ENCODE results near the gene SLC6A15.

The SLC6A15 gene

GRCh38 chr12:84860718-84861117 is 51.9 kb downstream of the SLC6A15 start:
- no peak overlapping the region for H4K8ac ChIP-seq (ENCODE audit: low read depth, low read length)
- H2BK5ac ChIP-seq (ENCODE audit: low read depth, low read length, poor library complexity): no peak overlapping the region
- H3K36me3 ChIP-seq (ENCODE audit: control insufficient read depth in 1 of 2, insufficient read depth in 2 of 2, low read length in 2 of 2): no peaks in the 10 kb centered on the region
- no peak overlapping the region for H2BK120ac ChIP-seq (ENCODE audit: insufficient read depth, low read length, poor library complexity)
- H4K91ac ChIP-seq (ENCODE audit: low read depth, low read length): no peak overlapping the region
- peaks cover 2% of the 10 kb centered on the region for H3K9me3 ChIP-seq (ENCODE audit: insufficient read depth, low read depth, low read length)
- no peak overlapping the region for H3K14ac ChIP-seq (ENCODE audit: low read length)
- no peak overlapping the region for H3K23ac ChIP-seq (ENCODE audit: low read length)
- H3K79me2 ChIP-seq (ENCODE audit: control insufficient read depth, insufficient read depth, low read length, poor library complexity): no peaks in the 10 kb centered on the region
- no peaks in the 10 kb centered on the region for H3K27me3 ChIP-seq (ENCODE audit: insufficient read depth, low read length)
- H3K4me3 ChIP-seq (ENCODE audit: low read depth, low read length): no peak overlapping the region
- H3K4ac ChIP-seq (ENCODE audit: low read depth, low read length): no peak overlapping the region
- peaks cover 16% of the 10 kb centered on the region for H3K79me1 ChIP-seq (ENCODE audit: low read length)
- H3K27ac ChIP-seq (ENCODE audit: low read depth, low read length): no peak overlapping the region
- H3K4me2 ChIP-seq (ENCODE audit: low read length): no peak overlapping the region
- no peak overlapping the region for H2BK12ac ChIP-seq (ENCODE audit: low read length)
- no peak overlapping the region for H4K12ac ChIP-seq (ENCODE audit: low read depth, low read length)
- DNase-seq: no peak
- H2AK5ac ChIP-seq (ENCODE audit: low read length): no peak overlapping the region
- no peak overlapping the region for H2AFZ ChIP-seq (ENCODE audit: insufficient read depth, low read length, poor library complexity)
- H3K9ac ChIP-seq (ENCODE audit: low read length): no peak overlapping the region
- no peak overlapping the region for H3K18ac ChIP-seq (ENCODE audit: low read length)
- WGBS (ENCODE audit: extremely low coverage, insufficient coverage, insufficient read length): no CpG with 5 or more reads among the region's 2 CpGs
- peaks cover 5 to 6% of the 10 kb centered on the region in 2 experiments for H3K4me1 ChIP-seq (ENCODE audit: control insufficient read depth in 1 of 2, insufficient read depth in 2 of 2, low read length in 2 of 2)

DNA sequence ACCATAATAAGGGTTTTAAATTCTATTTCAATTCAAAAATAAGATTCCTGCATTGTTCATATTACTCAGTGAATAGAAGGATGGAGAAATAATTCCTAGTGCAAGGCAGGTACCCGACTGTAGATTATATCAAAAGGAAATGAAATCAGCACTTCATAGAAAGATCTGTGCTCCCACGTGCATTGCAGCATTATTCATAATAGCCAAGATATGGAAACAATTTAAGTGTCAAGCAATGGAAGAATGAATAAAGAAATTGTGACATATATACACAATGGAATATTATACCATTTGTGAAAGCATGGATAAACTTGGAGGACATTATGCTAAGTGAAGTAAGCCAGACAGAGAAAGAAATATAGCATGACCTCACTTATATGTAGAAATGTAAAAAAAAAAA is 53.8 kb downstream of the SLC6A15 start:
- Histone ChIP-seq H2BK12ac (ENCODE audit: low read length) (no peak overlapping the region), H4K8ac (ENCODE audit: low read depth, low read length) (no peak overlapping the region), H4K91ac (ENCODE audit: low read depth, low read length) (no peak overlapping the region), H2BK5ac (ENCODE audit: low read depth, low read length, poor library complexity) (no peak overlapping the region), H3K9me3 (ENCODE audit: insufficient read depth, low read depth, low read length) (peaks cover 2% of the 10 kb centered on the region), H3K27me3 (ENCODE audit: insufficient read depth, low read length) (no peaks in the 10 kb centered on the region), H2BK120ac (ENCODE audit: insufficient read depth, low read length, poor library complexity) (no peak overlapping the region), H3K4ac (ENCODE audit: low read depth, low read length) (no peak overlapping the region), H3K79me1 (ENCODE audit: low read length) (peaks cover 15% of the 10 kb centered on the region), H3K79me2 (ENCODE audit: control insufficient read depth, insufficient read depth, low read length, poor library complexity) (no peaks in the 10 kb centered on the region), H2AK5ac (ENCODE audit: low read length) (no peak overlapping the region), H3K4me3 (ENCODE audit: low read depth, low read length) (no peak overlapping the region), H3K27ac (ENCODE audit: low read depth, low read length) (no peak overlapping the region), H3K23ac (ENCODE audit: low read length) (no peak overlapping the region), H3K4me1 (ENCODE audit: control insufficient read depth in 1 of 2, insufficient read depth in 2 of 2, low read length in 2 of 2) (peaks cover 5 to 6% of the 10 kb centered on the region in 2 experiments), H3K14ac (ENCODE audit: low read length) (no peak overlapping the region), H3K9ac (ENCODE audit: low read length) (no peak overlapping the region), H2AFZ (ENCODE audit: insufficient read depth, low read length, poor library complexity) (no peak overlapping the region), H3K36me3 (ENCODE audit: control insufficient read depth in 1 of 2, insufficient read depth in 2 of 2, low read length in 2 of 2) (no peaks in the 10 kb centered on the region), H3K18ac (ENCODE audit: low read length) (no peak overlapping the region), H4K12ac (ENCODE audit: low read depth, low read length) (no peak overlapping the region), H3K4me2 (ENCODE audit: low read length) (no peak overlapping the region)
- no CpG with 5 or more reads among the region's 2 CpGs for WGBS (ENCODE audit: extremely low coverage, insufficient coverage, insufficient read length)
- no peak for DNase-seq

DNA sequence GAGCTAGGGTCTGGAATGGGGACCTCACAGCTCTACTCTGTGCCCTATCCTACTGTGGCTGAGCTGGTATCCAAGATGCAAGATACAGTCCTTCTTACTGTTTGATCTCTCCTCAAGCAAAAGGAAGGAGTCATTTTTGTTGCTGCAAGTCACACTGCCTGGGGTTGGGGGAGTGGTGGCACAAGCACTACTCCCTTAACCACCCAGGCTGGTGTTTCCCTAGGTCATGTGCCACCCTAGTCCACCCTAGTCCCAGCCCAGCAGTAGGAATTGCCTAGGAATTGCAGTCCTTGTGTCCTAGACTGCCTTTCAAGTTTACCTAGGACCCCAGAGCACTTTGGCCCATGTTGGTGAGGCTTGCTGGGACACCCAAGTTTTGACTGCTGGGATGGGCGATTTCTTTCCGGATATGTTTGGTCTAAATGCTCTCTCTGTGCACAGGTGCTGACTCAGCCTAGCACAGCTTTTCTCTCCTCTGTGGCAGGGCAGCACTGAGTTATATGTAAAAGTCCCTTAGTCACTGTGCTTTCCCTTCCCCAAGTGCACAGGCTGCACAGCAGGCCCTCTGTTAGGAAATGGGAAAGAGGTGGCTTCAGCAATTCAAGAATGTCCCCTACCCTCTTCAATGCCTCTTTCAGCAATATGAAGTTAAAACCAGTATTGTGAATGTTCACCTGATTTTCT is 54.9 kb downstream of the SLC6A15 start:
- Histone ChIP-seq H3K9ac (ENCODE audit: low read length) (no peak overlapping the region), H2BK5ac (ENCODE audit: low read depth, low read length, poor library complexity) (peak overlapping the region; percentile 29), H3K18ac (ENCODE audit: low read length) (no peak overlapping the region), H3K4me1 (ENCODE audit: control insufficient read depth in 1 of 2, insufficient read depth in 2 of 2, low read length in 2 of 2) (peaks cover 5 to 6% of the 10 kb centered on the region in 2 experiments), H4K12ac (ENCODE audit: low read depth, low read length) (no peak overlapping the region), H3K9me3 (ENCODE audit: insufficient read depth, low read depth, low read length) (peaks cover 2% of the 10 kb centered on the region), H3K79me1 (ENCODE audit: low read length) (peaks cover 15% of the 10 kb centered on the region), H4K91ac (ENCODE audit: low read depth, low read length) (peak overlapping the region; percentile 97), H3K4me3 (ENCODE audit: low read depth, low read length) (no peak overlapping the region), H3K4ac (ENCODE audit: low read depth, low read length) (peak overlapping the region; percentile 57), H3K36me3 (ENCODE audit: control insufficient read depth in 1 of 2, insufficient read depth in 2 of 2, low read length in 2 of 2) (no peaks in the 10 kb centered on the region), H2BK120ac (ENCODE audit: insufficient read depth, low read length, poor library complexity) (peak overlapping the region; percentile 96), H2AFZ (ENCODE audit: insufficient read depth, low read length, poor library complexity) (no peak overlapping the region), H2AK5ac (ENCODE audit: low read length) (peak overlapping the region; percentile 44), H3K23ac (ENCODE audit: low read length) (peak overlapping the region; percentile 53), H2BK12ac (ENCODE audit: low read length) (peak overlapping the region; percentile 99), H3K27ac (ENCODE audit: low read depth, low read length) (no peak overlapping the region), H3K4me2 (ENCODE audit: low read length) (no peak overlapping the region), H3K14ac (ENCODE audit: low read length) (peak overlapping the region; percentile 96), H3K27me3 (ENCODE audit: insufficient read depth, low read length) (no peaks in the 10 kb centered on the region), H3K79me2 (ENCODE audit: control insufficient read depth, insufficient read depth, low read length, poor library complexity) (no peaks in the 10 kb centered on the region), H4K8ac (ENCODE audit: low read depth, low read length) (peak overlapping the region; percentile 72)
- WGBS (ENCODE audit: extremely low coverage, insufficient coverage, insufficient read length): no CpG with 5 or more reads among the region's 2 CpGs
- no peak for DNase-seq

DNA sequence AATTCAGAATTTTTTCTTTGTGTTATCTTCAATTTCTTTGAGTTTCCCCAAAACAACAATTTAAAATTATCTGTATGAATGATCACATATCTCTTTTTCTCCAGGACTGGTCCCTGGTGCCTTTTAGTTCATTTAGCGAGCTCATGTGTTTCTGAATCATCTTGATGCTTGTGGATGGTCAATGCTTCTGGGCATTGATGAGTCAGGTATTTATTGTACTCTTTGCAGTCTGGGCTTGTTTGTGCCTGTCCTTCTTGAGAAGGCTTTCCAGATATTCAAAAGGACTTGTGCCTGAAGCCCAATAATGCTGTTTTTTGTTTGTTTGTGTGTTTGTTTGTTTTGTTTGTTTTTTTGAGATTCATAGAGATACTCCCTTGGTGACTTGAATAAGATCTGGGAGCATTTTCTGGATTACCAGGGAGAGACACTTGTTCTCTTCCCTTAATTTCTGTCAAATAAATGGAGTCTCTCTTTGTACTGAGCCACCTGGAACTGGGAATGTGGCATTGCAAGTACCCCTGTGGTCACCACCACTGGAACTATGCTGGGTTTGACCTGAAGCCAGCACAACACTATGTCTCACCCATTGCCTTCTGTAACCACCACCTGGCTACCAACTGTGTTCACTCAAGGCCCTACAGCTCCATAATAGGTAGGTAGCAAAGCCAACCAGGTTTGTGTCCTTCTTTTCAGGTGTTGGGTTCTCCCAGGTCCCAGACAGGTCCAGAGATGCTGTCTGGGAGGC is 56.3 kb downstream of the SLC6A15 start:
- H3K27me3 ChIP-seq (ENCODE audit: insufficient read depth, low read length): no peaks in the 10 kb centered on the region
- peak overlapping the region; percentile 16 for H4K12ac ChIP-seq (ENCODE audit: low read depth, low read length)
- H2BK12ac ChIP-seq (ENCODE audit: low read length): peak overlapping the region; percentile 99
- no peak overlapping the region for H2AFZ ChIP-seq (ENCODE audit: insufficient read depth, low read length, poor library complexity)
- peak overlapping the region; percentile 91 for H2AK5ac ChIP-seq (ENCODE audit: low read length)
- H3K4me1 ChIP-seq (ENCODE audit: control insufficient read depth in 1 of 2, insufficient read depth in 2 of 2, low read length in 2 of 2): peaks cover 5 to 6% of the 10 kb centered on the region in 2 experiments
- no peak for DNase-seq
- WGBS (ENCODE audit: extremely low coverage, insufficient coverage, insufficient read length): no CpG with 5 or more reads among the region's 1 CpG
- H3K79me1 ChIP-seq (ENCODE audit: low read length): peaks cover 15% of the 10 kb centered on the region
- H3K79me2 ChIP-seq (ENCODE audit: control insufficient read depth, insufficient read depth, low read length, poor library complexity): no peaks in the 10 kb centered on the region
- H3K23ac ChIP-seq (ENCODE audit: low read length): no peak overlapping the region
- no peak overlapping the region for H3K4me2 ChIP-seq (ENCODE audit: low read length)
- no peak overlapping the region for H3K4me3 ChIP-seq (ENCODE audit: low read depth, low read length)
- peak overlapping the region; percentile 76 for H3K27ac ChIP-seq (ENCODE audit: low read depth, low read length)
- peak overlapping the region; percentile 97 for H4K91ac ChIP-seq (ENCODE audit: low read depth, low read length)
- no peaks in the 10 kb centered on the region for H3K36me3 ChIP-seq (ENCODE audit: control insufficient read depth in 1 of 2, insufficient read depth in 2 of 2, low read length in 2 of 2)
- no peak overlapping the region for H3K9ac ChIP-seq (ENCODE audit: low read length)
- peak overlapping the region; percentile 72 for H4K8ac ChIP-seq (ENCODE audit: low read depth, low read length)
- H2BK120ac ChIP-seq (ENCODE audit: insufficient read depth, low read length, poor library complexity): peak overlapping the region; percentile 96
- H3K18ac ChIP-seq (ENCODE audit: low read length): peak overlapping the region; percentile 85
- peaks cover 2% of the 10 kb centered on the region for H3K9me3 ChIP-seq (ENCODE audit: insufficient read depth, low read depth, low read length)
- peak overlapping the region; percentile 95 for H2BK5ac ChIP-seq (ENCODE audit: low read depth, low read length, poor library complexity)
- H3K14ac ChIP-seq (ENCODE audit: low read length): peak overlapping the region; percentile 96
- H3K4ac ChIP-seq (ENCODE audit: low read depth, low read length): peak overlapping the region; percentile 77
